Fibroblast of upper back skin (primary cell): Measurements from ENCODE around the gene OGDH.
"Not testable (repeated sequence)": the region's sequence is repeated elsewhere in the genome, so short reads cannot be mapped to it uniquely, and the experiment has no call there.

Experiments used
- DNase-seq: peaks from one replicate; pipeline ENCODE4 v3.0.0-alpha.2; 2013

Gene OGDH

DNA sequence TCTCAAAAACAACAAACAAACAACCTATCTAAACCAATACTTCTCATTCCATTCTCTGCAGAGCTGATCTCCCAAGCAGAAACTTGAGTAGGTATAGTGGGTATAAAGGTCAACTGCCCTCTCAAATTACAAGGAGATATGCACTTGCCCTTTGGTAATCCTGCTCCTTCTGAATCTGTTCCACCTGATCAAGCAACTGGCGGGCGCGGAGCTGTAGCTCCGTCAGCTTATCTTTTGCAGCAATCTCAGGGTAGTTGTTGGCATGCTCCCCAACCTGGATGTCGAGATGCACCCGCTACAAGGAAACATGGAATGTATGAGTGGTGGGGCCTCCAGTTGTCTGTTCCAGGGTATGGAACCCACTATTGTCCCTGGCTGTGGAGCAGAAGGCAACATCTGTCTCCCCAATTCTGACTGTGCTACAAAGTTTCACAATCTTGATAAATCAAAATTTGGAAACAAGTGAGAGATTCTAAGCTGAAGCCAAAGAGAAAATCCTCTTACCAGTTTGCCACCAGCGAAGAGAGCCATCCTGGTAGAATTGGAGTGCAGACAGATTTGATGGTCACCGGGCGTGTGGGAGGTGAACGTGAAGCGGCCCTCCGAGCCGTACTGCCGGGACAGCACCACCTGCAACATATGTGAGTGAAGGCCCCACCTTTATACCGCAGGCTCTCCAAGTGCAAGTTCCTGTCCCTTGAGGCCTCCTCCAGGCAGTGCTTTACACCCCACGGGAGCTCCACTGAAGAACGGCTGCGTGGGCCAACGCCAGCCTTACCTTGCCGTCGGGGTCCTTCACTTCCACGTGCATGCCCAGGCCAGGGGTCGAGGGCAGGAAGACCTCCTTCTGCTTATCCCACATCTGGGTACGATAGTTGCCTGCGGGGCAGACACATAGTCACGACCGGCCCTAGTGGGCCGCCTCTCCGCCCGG, 25.2 kb upstream of the OGDH start:
- DNase-seq = no peak

DNA sequence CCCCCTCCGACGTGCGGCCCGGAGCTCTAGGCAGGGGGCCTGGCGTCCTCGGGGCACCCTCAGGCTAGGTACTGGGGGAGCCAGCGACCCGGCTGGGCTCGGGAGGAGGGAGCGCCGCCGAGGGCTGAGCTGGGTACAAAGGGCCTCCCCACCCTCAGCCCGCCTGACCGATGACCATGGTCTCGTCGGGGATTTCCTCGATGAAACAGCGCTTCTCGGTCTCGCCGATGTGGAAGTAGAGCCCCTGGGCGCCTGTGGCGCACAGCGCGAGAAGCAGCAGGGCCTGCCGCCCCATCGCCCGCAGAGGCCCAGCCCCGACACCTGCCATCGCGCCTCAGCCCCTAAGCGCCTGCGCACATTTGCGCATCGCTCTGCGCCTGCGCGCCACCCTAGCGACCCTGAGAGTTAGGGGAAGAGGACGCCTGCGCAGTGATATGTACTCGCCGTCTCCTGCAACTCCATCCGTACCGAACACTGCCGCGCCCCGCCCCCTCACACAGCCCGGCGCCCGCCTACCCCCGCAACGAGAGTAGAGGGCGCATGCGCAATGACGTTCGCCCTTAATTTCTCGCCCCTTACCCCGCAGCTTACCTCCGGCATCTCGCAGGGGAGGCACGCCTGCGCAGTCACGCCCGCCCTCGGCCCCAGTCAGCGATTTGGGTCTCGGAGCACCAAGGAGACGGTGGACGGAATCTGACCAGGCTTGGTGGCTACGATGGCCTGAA, 24.4 kb upstream of the OGDH start, which contains the start of gene TMED4:
TMED4 (minus strand) TSS at position 353 of the 725 bp plus-strand sequence; CDS start at position 328, 25 bp downstream.
- DNase-seq = peak; percentile 99

DNA sequence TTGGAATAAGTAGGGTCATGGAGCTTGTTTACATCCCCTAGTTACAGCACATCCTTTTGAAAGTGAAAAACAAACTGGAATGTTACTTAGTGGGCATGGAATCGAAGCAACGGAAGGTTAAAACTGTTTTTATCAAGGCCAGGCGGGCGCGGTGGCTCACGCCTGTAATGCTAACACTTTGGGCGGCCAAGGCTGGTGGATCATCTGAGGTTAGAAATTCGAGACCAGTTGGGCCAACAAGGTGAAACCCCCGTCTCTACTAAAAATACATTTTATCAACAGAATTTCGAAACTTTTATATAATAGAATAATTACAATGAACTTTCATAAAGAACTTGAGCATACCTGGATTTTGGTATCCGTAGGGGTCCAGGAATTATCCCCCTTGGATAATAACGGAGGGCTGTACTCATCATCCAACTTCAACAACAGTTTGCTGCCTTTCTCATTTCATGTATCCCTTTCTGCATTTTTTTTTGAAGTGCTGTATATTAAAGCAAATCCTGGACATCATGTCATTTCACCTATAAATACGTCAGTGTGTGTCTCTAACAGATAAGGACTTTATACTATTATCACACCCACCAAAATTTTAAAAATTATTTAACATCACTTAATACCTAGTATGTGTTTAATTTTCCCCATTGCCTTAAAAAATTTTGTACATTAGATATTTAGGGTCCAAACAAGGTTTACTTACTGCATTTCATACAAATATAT, 23.1 kb upstream of the OGDH start:
- DNase-seq = no peak

DNA sequence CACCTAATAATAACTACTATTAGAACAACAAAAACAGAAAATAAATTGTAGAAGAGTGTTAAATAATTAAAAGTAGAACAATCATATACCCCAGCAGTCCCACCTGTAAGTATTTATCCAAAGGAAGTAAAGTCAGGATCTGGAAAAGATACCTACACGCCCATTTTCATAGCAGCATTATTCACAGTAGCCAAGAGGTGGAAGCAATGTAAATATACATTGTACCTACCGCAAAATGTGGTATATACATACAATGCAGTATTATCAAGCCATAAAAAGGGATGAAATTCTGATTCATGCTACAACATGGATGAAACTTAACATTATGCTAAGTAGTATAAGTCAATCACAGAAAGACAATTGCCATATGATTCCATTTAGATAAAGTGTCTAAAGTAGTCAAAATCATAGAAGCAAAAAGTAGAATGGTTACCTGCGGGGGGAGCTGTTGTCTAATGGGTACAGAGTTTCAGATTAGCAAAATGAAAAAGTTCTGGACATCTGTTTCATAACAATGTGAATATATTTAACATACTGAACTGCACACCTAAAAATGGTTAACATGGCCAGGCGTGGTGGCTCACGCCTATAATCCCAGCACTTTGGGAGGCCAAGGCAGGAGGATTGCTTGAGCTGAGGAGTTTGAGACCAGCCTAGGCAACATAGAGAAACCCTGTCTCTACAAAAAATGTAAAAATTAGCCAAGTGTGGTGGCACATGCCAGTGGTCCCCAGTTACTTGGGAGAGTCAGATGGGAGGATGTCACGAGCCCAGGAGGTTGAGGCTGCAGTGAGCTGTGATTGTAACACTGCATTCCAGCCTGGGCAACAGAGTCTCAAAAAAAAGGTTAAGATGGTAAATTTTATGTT, 18.4 kb upstream of the OGDH start:
- peak; percentile 70 for DNase-seq

DNA sequence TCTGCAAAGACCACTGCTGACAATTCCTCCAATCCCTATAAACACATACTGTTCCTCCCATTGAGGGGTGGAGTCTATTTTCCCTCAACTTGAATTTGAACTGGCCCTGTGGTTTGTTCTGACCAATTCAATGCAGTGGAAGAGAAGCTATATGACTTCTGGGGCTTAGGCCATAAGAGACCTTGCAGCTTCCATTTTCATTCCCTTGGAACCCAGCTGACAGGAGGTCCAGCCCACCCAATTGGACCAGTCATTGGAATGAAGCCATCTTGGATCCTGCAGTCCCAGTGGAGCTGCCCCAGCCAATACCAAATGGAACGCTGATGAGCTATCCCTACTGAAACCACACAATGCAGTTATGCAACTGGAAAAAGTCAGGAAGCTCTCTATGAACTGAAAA, 15.5 kb upstream of the OGDH start:
- no peak for DNase-seq

DNA sequence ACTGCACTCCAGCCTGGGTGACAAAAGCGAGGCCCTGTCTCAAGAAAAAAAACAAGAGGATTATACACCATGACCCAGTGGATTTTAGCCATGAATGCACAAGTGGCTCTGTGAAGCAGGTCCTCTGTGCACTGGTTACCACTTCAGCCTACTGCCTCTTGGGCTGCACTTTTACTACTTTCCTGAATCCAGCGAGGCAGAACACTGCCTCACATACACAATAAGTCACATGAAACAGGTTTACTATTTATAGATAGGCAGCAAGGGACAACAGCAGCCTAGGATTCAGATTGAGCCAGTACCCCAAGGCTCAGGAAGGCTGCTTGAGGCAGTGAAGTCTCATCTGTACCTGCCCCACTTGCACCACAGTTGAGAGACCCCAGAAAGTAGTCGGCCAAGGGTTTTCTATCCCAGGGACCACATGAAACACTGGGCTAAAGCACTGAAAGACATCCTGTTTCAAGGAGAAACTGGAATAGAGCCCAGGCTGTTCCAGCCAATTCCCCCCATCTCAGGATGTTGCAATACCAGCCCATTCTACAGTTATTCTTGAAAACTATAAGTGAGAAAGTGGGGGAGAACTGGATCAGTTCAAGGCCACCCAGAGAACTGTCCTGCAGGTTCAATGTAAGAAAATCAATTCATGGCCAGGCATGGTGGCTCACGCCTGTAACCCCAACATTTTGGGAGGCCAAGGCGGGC, 10.3 kb upstream of the OGDH start:
- peak; percentile 37 for DNase-seq

DNA sequence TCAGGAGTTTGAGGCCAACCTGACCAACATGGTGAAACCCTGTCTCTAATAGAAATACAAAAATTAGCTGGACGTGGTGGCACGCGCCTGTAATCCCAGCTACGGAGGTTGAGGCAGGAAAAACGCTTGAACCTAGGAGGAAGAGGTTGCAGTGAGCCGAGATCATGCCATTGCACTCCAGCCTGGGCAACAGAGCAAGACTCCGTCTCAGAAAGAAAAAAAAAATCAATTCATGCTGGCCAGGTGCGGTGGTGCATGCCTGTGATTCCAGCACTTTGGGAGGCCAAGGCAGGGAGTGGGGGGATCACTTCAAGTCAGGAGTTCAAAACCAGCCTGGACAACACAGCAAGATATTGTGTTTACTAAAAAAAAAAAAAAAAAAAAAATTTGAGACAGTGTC, 9.2 kb upstream of the OGDH start:
- not testable (repeated sequence) for DNase-seq

DNA sequence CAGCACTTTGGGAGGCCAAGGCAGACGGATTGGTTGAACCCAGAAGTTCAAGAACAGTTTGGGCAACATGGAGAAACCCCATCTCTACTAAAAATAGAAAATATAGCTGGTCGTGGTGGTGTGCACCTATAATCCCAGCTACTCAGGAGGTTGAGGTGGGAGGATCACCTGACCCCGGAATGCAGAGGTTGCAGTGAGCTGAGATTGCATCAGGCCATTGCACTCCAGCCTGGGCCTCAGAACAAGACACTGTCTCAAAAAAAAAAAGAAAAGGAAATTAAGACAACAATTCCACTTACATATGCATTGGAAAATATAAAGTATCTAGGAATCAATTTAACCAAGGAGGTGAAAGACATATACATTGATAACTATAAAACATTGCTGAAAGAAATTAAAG, 7.2 kb upstream of the OGDH start:
- DNase-seq = no peak

DNA sequence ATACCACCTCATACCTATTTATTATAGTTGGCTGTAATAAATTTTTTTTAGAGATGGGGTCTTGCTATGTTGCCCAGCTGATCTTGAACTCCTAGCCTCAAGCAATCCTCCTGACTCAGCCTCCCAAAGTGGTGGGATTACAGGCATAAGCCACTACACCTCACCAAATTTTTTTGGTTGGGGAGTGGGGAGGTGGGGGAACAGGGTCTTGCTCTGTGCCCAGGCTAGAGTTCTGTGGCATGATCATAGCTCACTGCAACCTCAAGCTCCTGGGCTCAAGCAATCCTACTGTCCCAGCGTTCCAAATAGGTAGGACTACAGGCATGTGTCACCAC, 3.9 kb upstream of the OGDH start:
- DNase-seq = no peak

DNA sequence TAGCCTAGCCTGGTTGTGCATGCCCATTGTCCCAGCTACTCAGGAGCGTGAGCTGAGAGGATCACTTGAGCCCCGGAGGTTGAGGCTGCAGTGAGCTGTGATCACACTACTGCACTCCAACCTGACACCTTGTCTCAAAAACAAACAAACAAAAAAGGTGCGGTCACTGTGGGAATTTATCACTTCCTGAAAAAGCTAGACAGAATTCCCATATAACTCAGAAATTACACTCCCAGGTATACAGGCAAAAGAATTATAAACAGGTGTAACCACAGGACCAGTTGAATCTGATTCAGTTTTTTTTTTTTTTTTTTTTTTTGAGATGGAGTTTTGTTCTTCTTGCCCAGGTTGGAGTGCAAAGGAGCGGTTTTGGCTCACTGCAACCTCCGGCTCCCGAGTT, 3.2 kb upstream of the OGDH start:
- DNase-seq = no peak

DNA sequence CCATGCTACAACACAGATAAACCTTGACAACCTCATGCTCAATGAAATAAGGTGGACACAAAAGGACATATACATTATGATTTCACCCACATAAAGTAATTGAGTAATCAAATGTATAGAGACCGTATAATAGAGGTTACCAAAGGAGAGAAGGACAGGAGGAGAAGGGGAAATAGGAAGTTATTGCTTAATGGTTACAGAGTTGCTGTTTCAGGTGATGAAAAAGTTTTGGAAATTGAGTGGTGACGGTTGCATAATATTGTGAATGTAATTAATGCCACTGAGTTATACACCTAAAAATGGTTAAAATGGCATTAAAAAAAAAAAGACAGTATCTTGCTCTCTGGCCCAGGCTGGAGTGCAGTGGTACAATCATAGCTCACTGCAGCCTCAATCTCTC, 1.5 kb upstream of the OGDH start:
- DNase-seq = no peak

DNA sequence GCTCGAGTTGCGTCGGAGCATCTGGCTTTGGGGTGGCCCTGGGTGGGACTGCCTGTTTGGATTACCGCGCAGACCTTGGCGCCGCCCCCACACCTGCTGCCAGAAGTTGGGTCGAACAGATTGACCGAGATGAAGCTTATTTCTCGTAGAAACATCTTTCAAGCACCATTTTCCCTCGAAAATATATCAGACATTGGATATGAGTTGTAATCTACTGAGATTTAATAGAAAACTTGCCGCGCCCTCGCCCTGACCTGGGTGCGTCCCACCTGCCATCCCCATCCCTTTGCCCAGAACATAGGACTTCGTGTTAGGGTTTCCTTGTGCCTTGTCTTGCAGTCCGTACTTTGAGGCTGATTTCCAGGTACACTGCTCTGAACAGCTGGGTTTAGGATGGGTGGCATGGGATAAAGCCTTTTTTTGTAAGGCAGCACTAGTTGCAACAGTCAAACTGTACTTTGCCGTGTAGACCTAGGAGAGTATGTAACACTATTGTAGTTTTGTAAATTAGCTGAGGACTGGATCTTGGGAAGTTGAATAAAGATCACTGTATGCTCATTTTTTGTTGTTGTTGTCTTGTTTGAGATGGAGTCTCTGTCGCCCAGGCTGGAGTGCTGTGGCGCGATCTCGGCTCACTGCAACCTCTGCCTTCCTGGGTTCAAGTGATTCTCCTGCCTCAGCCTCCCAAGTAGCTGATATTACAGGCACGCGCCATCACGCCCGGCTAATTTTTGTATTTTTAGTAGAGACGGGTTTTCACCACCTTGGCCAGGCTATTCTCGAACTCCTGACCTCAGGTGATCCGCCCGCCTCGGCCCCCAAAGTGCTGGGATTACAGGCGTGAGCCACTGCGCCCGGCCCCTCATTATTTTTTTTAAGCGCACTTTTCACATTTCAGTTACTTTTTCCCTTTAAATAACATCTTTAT, 978 bp downstream of the OGDH start:
- DNase-seq = no peak

DNA sequence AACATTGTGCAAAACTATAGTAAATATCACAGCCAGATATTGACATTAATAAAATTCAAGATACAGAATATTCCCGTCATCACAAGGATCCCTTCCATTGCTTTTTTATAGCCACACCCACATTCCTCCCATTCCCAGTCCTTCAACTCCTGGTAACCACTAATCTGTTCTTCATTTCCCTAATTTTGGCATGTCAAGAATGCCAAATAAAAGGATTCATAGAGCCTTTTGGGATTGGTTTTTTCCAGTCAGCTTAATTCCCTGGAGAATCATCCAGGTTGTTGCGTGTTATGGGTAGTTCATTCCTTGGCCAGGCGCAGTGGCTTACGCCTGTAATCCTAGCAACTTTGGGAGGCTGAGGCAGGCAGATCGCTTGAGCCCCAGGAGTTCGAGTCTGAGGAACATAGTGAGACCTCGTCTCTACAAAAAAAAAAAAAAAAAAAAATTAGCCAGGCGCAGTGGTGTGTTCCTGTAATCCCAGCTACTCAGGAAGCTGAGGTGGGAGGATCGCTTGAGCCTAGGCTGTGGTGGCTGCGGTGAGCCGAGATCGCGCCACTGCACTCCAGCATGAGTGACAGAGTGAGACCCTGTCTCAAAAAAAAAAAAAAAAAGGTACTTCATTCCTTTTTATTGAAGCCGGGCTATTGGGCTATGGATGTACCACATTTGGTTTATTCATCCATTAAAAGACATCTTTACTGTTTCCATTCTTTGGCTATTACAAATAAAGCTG, 2.7 kb downstream of the OGDH start:
- peak; percentile 92 for DNase-seq

DNA sequence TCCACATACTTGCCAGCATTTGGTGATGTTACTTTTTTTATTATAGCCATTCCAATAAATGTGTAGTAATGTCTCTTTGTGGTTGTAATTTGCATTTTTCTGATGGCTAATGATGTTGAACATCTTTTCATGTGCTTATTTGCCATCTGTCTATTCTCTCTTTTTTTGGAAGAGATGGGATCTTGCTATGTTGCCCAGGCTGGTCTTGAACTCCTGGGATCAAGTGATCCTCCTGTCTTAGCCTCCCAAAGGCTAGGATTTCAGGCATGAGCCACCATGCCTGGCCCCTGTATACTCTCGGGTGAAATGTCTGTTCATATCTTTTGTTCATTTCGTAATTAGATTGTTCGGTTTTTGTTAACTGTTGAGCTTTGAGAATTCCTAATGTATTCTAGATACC, 3.4 kb downstream of the OGDH start:
- no peak for DNase-seq

DNA sequence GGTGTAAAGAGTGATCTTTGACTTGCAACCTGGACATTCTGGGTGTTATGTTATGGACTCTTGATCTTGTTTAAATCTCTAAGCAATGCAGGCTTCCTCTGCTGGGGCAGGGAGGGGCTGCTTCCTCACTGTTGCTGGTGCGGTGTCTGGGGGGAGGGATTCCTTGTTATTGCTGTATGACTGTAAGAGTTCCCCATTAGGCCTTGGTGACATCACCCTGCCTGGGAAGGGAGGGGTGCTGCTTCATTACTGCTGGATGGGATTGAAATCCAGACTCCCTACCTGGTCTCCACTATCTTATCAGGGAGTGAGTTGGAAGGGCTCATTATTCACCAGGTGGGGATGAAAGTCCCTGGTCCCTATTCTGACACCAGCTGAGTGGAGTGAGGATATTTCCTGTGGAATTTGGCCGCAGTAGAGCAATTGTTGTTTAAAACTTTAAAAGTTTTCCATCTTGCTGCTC, 8.8 kb downstream of the OGDH start:
- DNase-seq = peak; percentile 29

DNA sequence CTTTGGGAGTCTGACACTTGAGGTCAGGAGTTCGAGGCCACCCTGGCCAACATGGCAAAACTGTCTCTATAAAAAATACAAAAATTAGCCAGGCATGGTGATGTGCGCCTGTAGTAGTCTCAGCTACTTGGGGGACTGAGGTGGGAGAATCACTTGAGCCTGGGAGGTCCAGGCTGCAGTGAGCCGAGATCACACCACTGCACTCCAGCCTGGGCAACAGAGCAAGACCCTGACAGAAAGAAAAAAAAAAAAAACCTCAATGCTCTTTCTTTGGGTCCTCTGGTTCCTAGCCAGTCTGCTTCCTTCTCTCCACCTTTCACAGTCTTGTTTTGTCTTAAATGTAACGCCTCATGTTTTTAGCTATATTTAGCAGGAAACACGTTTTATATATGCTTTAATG, 9.4 kb downstream of the OGDH start:
- no peak for DNase-seq

DNA sequence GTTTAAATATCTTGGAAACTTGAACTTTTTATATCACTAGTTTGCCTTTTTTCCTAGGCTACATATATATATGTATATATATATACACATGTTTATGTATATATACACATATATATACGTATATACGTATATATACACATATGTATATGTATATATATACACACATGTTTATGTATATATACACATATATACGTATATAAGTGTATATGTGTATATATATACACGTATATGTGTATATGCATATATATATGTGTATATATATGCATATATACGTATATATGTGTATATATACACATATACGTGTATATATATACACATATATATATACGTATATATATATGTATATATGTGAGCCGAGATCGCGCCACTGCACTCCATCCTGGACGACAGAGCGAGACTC, 10.1 kb downstream of the OGDH start:
- no peak for DNase-seq

DNA sequence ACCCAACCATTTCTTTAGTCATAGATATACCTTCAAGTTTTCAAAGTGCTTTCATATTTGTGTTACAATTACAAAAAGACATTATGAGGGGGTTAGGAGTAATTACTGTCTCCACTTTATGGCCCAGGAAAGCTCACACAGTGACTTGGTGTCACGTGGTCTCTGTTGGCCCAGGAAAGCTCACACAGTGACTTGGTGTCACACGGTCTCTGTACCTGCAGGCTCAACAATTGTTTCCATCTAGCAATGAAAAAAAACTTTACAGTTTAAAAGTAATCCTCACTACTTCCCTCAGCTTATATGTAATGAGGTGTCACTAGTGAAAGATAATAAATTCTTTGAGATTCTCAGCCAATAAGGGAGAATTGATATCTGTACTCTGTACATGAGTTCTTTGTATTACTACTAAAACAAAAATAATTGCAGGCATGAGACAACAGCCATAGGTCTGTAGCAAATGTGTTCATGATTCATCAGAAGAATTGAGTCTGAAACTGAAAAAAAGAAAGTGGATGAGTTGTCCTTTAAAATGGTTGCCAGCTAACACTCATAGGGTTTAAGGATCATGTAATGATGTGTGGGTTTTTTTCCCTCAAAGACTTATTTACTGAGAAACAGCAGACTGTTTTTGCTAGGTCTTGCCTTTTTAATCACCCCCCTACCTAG, 10.9 kb downstream of the OGDH start:
- peak; percentile 60 for DNase-seq

DNA sequence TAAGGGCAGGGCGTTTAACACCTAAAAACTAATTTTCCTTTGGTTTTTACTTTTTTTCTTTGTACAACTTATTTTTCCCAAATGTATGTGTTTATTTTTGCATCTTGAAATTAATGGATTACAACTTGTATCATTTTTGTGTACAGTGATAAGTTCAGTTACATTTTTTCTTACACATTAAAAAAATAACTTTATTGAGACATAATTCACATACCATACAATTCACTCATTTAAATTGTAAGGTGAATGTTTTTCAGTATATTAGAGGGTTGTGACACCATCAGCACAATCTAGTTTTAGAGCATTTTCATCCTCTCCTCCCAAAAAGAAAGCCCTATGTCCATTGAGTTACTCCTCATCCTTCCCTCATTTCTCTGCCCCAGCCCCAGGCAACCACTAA, 11.6 kb downstream of the OGDH start:
- no peak for DNase-seq
